HG02852 (cell line): Measurements from ENCODE around the gene EVA1A.

Experiments used
- ATAC-seq: cut with Tn5 transposase; IDR thresholded peaks from one replicate; pipeline ENCODE4 v1.9.1; 2021; ENCODE audit warnings: mild to moderate bottlenecking, moderate library complexity; ENCODE audit not compliant: unreplicated experiment

Gene EVA1A, protein sequence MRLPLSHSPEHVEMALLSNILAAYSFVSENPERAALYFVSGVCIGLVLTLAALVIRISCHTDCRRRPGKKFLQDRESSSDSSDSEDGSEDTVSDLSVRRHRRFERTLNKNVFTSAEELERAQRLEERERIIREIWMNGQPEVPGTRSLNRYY

DNA sequence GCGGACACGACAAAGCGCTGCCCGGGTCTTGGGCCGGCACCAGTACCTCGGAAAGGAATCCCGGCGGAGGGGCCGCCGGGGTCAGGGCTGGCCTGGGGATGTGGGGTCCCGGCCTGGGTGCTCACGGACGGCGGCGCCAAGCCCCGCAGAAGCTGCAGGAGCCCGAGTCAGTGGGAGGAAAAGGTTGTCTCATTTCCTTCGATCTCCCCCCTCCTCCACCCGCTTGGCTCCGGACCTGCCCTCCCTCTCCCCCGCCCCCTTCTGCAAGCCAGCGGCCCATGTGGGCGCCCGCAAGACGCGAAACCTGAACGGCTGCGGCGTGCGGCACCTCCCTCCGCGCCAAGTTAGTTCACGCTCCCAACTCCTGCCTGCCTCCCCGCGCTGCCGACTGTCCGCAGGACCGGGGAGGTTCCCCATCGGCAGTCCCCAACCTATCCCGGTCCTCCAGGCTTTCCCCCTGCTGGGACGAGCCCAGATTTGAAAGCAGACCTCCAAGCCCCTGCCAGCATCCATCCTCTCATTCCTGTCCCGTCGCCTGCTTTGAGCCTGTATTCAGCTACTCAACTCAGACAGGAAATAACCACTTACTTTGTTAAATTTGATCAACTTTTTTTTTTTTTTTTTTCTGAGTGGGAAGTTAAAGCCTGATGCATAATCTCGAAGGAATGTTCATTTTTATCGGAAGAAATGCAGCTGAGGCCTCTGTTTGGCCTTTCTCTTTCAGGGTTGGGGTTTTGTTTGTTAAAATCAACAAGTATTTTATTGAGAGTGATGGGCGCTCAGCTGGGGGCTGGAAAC is at the start of gene EVA1A:
Gene EVA1A (minus strand): TSS at position 172 of the 798 bp plus-strand sequence. CDS start 42,799 bp downstream, outside the sequence.
- ATAC-seq, result peak; percentile 38

DNA sequence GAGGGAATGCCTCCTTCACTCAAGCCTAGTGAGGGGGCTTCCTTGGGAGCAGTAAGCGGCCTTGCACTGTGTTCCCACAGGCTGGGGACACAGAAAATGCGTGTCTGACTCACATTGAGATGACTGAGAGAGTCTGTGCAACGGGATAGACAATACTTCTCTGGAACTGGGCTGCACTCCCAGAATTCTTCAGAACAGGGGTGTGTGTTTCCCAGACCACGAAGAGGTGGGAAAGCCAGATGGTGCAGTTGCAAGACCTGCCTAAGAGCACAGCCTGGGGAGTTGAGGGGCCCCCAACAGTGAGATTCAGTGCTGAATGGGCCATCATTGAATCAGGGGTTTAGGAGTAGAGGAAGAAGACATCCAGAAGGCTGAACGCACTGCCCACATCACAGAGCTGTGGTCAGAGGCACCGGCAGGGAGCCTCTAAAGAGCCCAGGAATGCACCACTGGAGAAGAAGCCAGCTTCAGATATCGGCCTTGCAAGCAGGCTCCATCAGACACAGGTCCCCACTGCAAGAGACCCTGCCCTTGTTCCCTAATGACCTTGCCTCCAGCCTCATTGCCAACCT is 49.3 kb upstream of the EVA1A start:
- no peak for ATAC-seq

- no peak for ATAC-seq
These were observed 48.6 kb upstream of the EVA1A start for GRCh38 chr2:75609334-75609689.

DNA sequence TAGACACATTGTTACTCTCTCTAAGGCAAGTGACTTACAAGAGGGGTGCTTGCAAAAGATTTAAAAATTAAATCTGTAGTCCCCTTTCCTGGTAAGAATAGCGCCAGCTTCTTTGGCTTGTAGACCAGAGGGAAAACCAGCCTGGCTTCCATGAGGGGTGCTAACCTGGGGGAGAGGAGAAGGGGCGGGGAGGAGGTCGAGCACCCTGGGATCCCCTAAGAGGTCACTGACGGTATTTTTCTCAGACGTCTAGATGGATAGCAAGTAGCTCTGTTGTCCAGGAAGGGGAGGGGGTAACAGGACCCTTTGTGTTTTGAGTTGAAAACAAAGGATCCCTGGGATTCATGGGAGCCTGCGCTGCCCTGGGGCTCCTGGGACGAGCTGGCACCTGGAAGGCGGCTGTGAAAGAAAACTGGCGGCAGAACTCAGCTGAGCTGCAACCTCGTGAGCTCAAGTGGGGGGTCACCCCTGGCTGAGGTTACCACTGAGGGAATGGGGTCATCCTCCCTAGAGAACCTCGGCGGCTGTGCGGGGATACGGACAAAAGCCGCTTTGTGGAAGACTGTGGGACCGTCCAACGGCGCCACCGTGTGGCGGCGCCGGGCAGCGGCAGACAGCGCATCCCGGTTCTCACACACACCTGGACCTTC is 48.1 kb upstream of the EVA1A start:
- peak; percentile 60 for ATAC-seq

DNA sequence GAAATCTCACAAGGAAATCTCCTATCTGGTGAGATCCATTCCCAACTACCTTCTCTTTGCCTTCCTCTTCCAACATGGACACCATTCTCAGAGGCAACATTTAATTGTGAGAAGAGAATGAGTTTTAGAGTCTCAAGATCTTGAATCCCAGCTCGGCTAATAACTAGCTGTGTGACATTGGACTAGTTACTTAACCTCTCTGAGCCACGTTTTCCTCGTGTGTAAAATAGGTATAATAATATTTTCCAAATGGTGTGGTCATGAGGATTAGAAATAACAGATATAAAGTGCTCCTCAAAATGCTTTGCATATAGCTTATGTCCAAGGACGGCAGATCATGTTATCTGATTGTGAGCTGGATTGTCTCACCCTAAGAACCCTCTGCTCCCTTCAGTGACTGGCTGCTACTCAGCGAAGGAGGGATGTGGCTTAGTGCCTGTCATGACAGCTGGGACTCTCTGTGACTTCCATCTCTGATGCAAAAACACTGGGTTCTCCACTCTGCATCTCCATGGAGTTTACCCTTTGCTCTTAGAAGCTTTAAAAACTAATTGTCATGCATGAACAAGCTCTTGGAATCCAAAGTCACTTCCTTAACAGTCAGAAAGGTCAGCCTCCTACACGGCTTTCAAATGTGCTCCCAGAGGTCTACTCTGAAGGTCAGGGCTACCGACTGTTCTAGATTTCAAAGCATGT is 47.4 kb upstream of the EVA1A start:
- no peak for ATAC-seq

GRCh38 chr2:75607400-75607798 is 46.7 kb upstream of the EVA1A start:
- no peak for ATAC-seq

DNA sequence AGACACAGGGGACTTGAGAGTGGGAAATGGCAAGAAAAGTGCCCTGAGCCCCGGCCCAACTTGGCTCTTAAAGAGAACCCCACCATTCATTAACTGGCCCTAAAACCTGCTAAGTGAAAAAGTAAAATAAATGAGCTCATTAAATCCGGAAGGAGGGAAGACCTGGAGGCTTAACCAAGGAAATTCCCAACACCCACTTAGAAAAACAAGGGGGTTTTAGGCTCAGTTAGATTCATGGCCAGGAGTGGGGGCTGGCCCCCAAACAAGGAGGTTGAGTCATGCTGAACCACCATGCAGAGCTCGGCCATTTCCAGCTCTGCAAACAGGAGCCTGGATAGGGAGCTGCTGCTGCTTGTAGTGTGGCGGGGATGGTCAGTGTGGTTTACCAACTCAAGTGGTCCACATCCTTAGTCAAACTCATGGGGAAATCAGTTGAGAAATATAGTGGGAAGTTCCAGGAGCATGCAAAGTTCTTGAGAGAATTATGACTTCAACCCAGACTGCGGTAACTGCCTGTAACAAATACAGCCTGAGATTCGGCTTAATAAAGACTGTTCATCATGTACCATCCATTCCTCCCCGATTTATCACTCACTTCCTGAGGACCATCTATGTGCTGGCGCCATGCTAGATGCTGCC is 46.1 kb upstream of the EVA1A start:
- ATAC-seq, result no peak

DNA sequence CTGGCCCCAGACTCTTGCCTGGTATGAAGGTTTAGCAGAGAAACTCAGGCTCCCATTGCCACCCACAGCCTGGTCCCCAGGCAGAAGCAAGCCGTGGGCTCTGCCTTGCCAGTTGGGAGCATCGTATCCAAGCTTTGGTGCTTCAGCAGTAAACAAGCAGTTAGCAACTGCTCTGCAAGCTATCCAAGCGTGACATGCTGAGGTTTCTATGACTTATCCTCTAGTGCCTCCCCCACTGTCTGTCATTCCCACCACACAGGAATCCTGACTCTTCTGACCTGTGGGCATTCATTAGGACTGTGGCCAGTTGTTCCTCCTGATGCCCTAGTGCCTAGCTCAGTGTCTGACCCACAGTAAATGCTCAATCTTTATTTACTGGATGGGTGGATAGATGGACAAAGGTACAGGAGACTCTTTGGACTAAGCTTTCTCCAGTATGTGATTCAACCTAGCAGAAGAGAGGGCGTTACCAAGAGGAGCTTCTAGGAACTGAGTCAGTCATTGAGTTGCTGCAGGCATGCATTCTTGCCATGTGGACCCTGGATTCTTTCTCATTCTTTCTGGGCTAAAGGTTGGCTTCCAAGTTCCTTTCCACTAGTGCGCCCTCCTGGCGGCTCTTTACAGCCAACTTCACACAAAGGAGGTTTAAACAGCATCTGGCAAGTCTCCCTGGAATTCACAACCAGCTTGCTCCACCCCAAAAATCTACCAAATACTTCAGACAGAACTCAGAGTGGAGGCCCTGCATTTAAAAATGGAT is 45.2 kb upstream of the EVA1A start:
- ATAC-seq, result no peak

DNA sequence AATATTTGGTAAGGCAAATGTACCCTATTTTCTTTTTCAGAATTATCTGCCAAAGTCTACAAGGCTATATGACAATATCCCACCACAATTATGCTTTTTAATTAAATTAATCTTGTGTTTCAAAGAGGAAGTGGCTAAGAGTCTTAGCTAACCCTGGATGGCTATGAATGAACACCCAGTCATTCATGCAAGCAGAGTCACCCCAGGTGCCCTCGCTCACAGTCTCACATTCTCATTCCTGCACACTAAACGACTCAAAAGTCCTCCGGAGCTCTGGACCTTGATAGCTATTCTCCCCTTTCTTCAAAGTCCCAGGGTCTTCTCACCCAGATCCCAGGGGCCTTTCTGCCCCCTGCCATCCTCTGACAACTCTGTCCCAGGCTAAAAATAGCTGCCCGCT is 43.7 kb upstream of the EVA1A start:
- ATAC-seq, result no peak

GRCh38 chr2:75603477-75603876 is 42.7 kb upstream of the EVA1A start:
- ATAC-seq, result no peak

DNA sequence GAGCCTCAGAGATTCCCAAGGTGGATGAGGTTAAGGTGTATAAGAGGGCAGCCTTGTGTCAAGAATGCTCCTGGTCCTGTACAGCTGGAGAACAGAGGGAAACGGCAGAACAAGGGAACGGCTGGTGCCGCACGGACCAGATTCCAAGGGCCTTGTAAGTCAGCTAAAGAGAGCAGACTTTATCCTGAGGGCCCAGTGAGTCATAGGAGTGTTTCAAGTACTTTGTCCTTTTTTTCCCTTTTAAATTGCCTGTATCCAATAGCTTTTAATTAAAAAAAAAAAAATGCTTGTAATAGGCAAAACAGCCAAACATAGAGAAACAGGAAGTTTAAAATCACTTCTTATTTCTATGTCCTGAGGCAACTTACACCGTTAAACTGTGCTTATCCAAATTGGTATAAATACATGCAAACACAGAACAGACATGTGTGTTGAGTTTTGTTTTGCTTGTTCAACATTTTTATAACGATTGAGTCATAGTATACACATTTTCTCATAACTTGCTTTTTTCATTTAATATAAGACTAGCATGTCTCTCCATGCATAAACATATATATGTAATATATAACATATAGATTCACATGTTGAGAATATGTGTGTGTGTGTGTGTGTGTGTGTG is 42.1 kb upstream of the EVA1A start:
- no peak for ATAC-seq

GRCh38 chr2:75600461-75601011 is 39.8 kb upstream of the EVA1A start:
- ATAC-seq, result no peak

GRCh38 chr2:75598589-75599155 is 37.9 kb upstream of the EVA1A start:
- no peak for ATAC-seq

- no peak for ATAC-seq
These were observed 37.2 kb upstream of the EVA1A start for GRCh38 chr2:75597949-75598348.

GRCh38 chr2:75596784-75597183 is 36.0 kb upstream of the EVA1A start:
- no peak for ATAC-seq

- no peak for ATAC-seq
These were observed 35.0 kb upstream of the EVA1A start for GRCh38 chr2:75595541-75596395.

- no peak for ATAC-seq
These were observed 33.9 kb upstream of the EVA1A start for GRCh38 chr2:75594596-75594995.

DNA sequence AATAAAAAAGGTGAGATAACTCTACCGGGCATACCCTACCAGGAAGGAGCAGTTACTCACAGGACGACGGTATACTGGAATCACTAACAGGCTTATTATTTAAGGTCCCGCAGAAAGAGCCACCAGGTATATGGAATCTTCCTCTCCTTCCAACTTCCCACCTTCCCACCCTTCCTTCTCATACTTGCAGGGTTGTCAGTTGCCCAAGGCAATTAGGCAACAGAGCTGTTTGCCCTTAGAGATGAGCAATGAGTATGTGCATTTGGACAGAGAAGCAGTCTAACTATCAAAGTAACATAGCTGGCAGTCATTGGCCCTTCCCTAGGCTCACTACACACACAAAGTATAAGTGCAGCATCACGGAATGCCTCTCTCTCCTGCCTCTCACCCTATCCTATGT is 32.1 kb upstream of the EVA1A start:
- ATAC-seq, result no peak
